ENCODE results near the gene SLC22A3. TPM values are rescaled to one million over a fixed set of nuclear protein-coding genes. Genes with fewer than 3 reads are reported as not detected.

SLC22A3 gene
- polyA plus RNA-seq, 1 of the 3 experiments (the other 2 are of a cell fraction), result not detected

GRCh38 chr6:160431791-160432404 lies 83.7 kb downstream of the SLC22A3 start:
- Histone ChIP-seq H2AFZ (ENCODE audit: low read depth) (no peak overlapping the region), H3K4me3 (ENCODE audit: low read depth in 2 of 2, low read length in 1 of 2) (no peak overlapping the region), H3K27me3 (ENCODE audit: insufficient read depth) (peaks cover 2% of the 10 kb centered on the region; the same call in 1 of the 2 replicates), H3K9me2 (no peaks in the 10 kb centered on the region), H3K79me2 (ENCODE audit: insufficient read depth) (no peaks in the 10 kb centered on the region), H4K20me1 (ENCODE audit: insufficient read depth) (no peaks in the 10 kb centered on the region), H3K9ac (no peak overlapping the region), H3F3A (replicated peaks; ENCODE audit: insufficient read depth) (no peaks in the 10 kb centered on the region), H3K4me1 (ENCODE audit: control insufficient read depth in 1 of 2, insufficient read depth in 2 of 2, low read depth in 1 of 2, low read length in 1 of 2) (no peaks in the 10 kb centered on the region), H3K27ac (ENCODE audit: low read depth in 2 of 2, low read length in 1 of 2) (no peak overlapping the region), H3K36me3 (replicated peaks in 1 of 2; ENCODE audit: control insufficient read depth in 1 of 2, insufficient read depth in 2 of 2, low read length in 1 of 2) (no peaks in the 10 kb centered on the region), H3K9me3 (no peaks in the 10 kb centered on the region), H3K4me2 (no peak overlapping the region)
- 25% methylated on average over 8 of the region's 8 CpGs for WGBS (ENCODE audit: low lambda C conversion rate)
- DNase-seq, result no peak
- POLR2A ChIA-PET, result no interaction called here
- TF ChIP-seq POLR2AphosphoS5 (IDR thresholded peaks at IDR 0.05; ENCODE audit: low read depth, low read length), result no peak
- TF ChIP-seq MEF2A (IDR thresholded peaks at IDR 0.05; ENCODE audit: borderline replicate concordance, low read depth), result no peak
- peak; percentile 60; the same call in 1 of the 2 replicates for TF ChIP-seq USF1 (IDR thresholded peaks at IDR 0.05; ENCODE audit: borderline replicate concordance, low read depth)
- TF ChIP-seq MAX (IDR thresholded peaks at IDR 0.05; ENCODE audit: low read depth), result no peak
- CTCF ChIA-PET, result no interaction called here

GRCh38 chr6:160435935-160436334 lies 87.8 kb downstream of the SLC22A3 start:
- TF ChIP-seq CTCF (IDR thresholded peaks at IDR 0.05) (no peak), MXI1 (IDR thresholded peaks at IDR 0.05; ENCODE audit: low read depth, low read length) (no peak), EP300 (IDR thresholded peaks at IDR 0.05; ENCODE audit: borderline replicate concordance in 1 of 2, low read depth in 1 of 2, low read length in 1 of 2) (no peak), GABPA (IDR thresholded peaks at IDR 0.05; ENCODE audit: low read depth) (no peak), RAD21 (IDR thresholded peaks at IDR 0.05; ENCODE audit: low read length) (no peak), CHD2 (IDR thresholded peaks at IDR 0.05; ENCODE audit: low read length, partially characterized antibody) (no peak), REST (IDR thresholded peaks at IDR 0.05; ENCODE audit: low read depth, low read length) (no peak), USF1 (IDR thresholded peaks at IDR 0.05; ENCODE audit: borderline replicate concordance, low read depth) (no peak), RCOR1 (IDR thresholded peaks at IDR 0.05; ENCODE audit: low read length) (no peak), MAX (IDR thresholded peaks at IDR 0.05; ENCODE audit: low read depth) (no peak), USF2 (IDR thresholded peaks at IDR 0.05; ENCODE audit: borderline replicate concordance, low read depth, low read length) (no peak), JUND (IDR thresholded peaks at IDR 0.05) (no peak), ELF1 (IDR thresholded peaks at IDR 0.05) (no peak), GATA2 (CRISPR knock-in tag; IDR thresholded peaks at IDR 0.05) (no peak), SIN3A (IDR thresholded peaks at IDR 0.05; ENCODE audit: borderline replicate concordance, low read depth, low read length) (no peak)
- Histone ChIP-seq H4K20me1 (ENCODE audit: insufficient read depth) (no peaks in the 10 kb centered on the region), H3K4me2 (no peak overlapping the region), H3K4me1 (ENCODE audit: control insufficient read depth in 1 of 2, insufficient read depth in 2 of 2, low read depth in 1 of 2, low read length in 1 of 2) (no peaks in the 10 kb centered on the region), H3K27ac (ENCODE audit: low read depth in 2 of 2, low read length in 1 of 2) (no peak overlapping the region), H3K79me2 (ENCODE audit: insufficient read depth) (no peaks in the 10 kb centered on the region), H3K9me3 (no peaks in the 10 kb centered on the region), H3K9ac (no peak overlapping the region), H3F3A (replicated peaks; ENCODE audit: insufficient read depth) (no peaks in the 10 kb centered on the region), H3K36me3 (replicated peaks in 1 of 2; ENCODE audit: control insufficient read depth in 1 of 2, insufficient read depth in 2 of 2, low read length in 1 of 2) (no peaks in the 10 kb centered on the region), H2AFZ (ENCODE audit: low read depth) (no peak overlapping the region), H3K27me3 (ENCODE audit: insufficient read depth) (peaks cover 8% of the 10 kb centered on the region), H3K4me3 (ENCODE audit: low read depth in 2 of 2, low read length in 1 of 2) (no peak overlapping the region), H3K9me2 (no peaks in the 10 kb centered on the region)
- DNase-seq, result no peak
- WGBS (ENCODE audit: low lambda C conversion rate), result 9% methylated on average over 4 of the region's 4 CpGs
- ChIA-PET POLR2A (no interaction called here), CTCF (interaction anchor here (1.3 kb wide), 1 partner anchor 20 kb away, joined by 4 read pairs; no protein-coding TSS in a partner anchor)
